ENCODE data around the gene IPO5. TPM values are rescaled to one million over a fixed set of nuclear protein-coding genes. Genes with fewer than 3 reads are reported as not detected.

Gene IPO5
- total RNA-seq, 1 donor from 2014 or later: 105 TPM

DNA sequence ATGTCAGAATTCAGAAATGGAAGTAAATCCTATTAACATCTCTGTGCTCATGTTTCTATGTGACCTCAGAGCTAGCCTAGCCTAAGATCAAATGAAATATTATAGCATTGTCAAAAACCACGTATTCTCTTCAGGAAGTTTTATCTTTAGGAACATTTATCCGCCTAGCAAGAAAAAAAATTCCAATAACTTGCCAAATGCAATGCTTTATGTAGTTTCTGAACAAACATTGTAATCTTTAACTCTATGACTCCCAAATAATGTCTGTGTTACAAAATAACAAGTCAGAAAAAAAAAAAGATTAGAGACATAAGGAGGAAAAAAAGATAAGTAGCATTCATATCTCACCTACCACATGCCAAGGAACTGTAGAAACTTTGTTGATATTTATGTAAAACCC, 18.4 kb upstream of the IPO5 start:
- TF ChIP-seq, protein P1, sequence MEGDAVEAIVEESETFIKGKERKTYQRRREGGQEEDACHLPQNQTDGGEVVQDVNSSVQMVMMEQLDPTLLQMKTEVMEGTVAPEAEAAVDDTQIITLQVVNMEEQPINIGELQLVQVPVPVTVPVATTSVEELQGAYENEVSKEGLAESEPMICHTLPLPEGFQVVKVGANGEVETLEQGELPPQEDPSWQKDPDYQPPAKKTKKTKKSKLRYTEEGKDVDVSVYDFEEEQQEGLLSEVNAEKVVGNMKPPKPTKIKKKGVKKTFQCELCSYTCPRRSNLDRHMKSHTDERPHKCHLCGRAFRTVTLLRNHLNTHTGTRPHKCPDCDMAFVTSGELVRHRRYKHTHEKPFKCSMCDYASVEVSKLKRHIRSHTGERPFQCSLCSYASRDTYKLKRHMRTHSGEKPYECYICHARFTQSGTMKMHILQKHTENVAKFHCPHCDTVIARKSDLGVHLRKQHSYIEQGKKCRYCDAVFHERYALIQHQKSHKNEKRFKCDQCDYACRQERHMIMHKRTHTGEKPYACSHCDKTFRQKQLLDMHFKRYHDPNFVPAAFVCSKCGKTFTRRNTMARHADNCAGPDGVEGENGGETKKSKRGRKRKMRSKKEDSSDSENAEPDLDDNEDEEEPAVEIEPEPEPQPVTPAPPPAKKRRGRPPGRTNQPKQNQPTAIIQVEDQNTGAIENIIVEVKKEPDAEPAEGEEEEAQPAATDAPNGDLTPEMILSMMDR (conservative IDR thresholded peaks at IDR 0.05; ENCODE audit: low read depth, low read length): no peak
- no peak overlapping the region for H3K4me3 ChIP-seq (ENCODE audit: low read depth, low read length)
- no peak for DNase-seq (ENCODE audit: low read depth)

DNA sequence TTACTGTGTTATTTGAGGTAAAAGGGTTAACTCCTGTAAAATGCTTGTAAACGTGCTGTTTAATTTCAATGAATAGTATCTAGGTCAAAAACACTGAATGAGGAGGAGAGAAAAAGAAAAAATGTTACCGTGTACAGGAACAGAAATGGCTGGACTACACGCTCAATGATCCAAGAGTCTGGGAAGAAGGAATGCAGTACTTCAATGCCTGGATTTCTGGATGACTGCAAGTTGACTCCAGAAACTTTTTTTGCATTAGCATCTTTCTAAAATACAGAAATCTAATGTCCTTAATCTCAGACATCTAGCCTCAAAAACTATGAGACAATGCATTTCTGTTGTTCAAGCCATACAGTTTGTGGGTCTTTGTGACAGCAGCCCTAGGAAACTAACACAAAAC, 17.4 kb upstream of the IPO5 start:
- TF ChIP-seq, protein P1 (conservative IDR thresholded peaks at IDR 0.05; ENCODE audit: low read depth, low read length): no peak
- DNase-seq (ENCODE audit: low read depth): no peak
- H3K4me3 ChIP-seq (ENCODE audit: low read depth, low read length): no peak overlapping the region

GRCh38 chr13:97938706-97939475, 14.6 kb upstream of the IPO5 start:
- H3K4me3 ChIP-seq (ENCODE audit: low read depth, low read length): no peak overlapping the region
- DNase-seq (ENCODE audit: low read depth): no peak
- TF ChIP-seq, protein P1 (conservative IDR thresholded peaks at IDR 0.05; ENCODE audit: low read depth, low read length): no peak

DNA sequence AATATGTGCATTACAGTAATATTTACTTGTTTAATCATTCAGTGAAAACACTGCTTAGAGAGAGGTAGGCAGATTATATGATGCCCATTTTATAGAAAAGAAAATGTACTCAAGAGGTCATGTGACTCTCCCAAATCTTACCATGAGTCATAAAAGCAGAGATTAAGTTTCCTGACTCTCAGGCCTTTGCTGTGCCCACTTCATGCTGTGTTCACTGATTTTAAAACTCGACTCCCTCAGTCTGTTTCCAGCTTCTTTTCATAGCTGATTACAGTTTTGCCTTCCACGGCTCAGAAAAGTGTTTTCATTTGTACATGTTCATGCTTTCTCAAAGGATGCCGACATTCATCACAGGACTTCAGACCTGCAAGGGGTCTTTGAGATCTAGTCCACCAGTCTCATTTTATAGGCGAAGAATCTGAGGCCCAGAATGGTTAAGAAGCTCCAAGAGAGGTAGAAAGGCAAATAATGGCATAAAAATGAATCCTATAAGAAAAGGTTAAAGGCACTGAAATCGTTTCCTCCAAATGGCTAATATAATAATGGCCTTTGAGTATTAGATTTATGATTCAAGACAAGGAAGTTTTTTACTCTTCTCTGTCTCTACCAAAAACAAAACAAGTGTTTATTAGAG, 9.0 kb upstream of the IPO5 start:
- DNase-seq (ENCODE audit: low read depth): no peak
- TF ChIP-seq, protein P1 (conservative IDR thresholded peaks at IDR 0.05; ENCODE audit: low read depth, low read length): no peak
- H3K4me3 ChIP-seq (ENCODE audit: low read depth, low read length): no peak overlapping the region

DNA sequence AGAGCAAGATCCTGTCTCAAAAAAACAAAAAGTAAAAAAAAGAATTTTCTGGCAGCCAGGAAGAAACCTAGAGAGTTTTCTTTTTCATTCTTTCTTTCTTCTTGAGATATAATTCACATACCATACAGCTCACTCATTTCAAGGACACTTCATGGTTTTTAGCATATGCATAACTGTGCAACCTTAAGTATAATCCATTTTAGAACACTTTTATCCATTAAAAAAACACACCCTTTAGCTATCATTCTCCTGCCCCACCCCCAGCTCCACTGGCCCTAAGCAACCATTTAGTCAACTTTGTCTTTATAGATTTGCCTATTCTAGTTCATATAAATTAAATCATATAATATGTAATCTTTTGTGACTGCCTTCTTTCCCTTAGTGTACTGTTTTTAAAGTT, 8.1 kb upstream of the IPO5 start:
- TF ChIP-seq, protein P1 (conservative IDR thresholded peaks at IDR 0.05; ENCODE audit: low read depth, low read length): no peak
- DNase-seq (ENCODE audit: low read depth): no peak

DNA sequence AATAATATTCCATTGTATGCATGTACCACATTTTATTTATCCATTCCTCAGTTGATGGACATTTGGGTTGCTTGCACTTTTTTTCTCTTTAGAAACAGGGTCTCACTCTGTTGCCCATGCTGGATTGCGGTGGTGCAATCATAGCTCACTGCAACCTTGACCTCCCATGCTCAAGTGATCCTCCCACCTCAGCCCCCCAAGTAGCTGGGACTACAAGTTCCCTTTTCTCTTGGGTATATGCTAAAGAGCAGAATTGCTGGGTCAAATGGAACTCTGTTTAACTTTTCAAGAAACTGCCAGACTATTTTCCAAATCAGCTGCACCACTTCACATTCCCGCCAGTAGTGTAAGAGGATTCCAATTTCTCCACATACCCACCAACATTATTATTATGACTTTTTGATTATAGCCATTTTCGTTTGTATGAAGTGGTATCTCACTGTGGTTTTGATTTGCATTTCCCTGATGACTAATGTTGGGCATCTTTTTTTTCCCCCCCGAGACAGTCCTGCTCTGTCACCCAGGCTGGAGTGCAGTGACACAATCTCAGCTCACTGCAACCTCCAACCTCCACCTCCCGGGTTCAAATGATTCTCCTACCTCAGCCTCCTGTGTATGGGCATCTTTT, 7.6 kb upstream of the IPO5 start:
- TF ChIP-seq, protein P1 (conservative IDR thresholded peaks at IDR 0.05; ENCODE audit: low read depth, low read length): no peak
- no peak for DNase-seq (ENCODE audit: low read depth)
- H3K4me3 ChIP-seq (ENCODE audit: low read depth, low read length): no peak overlapping the region

More for the DNA sequence above, 8.1 kb upstream of the IPO5 start:
- no peak overlapping the region for H3K4me3 ChIP-seq (ENCODE audit: low read depth, low read length)
